Activated T-cell treated with anti-CD3 and anti-CD28 coated beads for 1 hour (primary cell): ENCODE data around the gene ACVR1B.

Experiments used
- DNase-seq: peaks from one replicate; pipeline ENCODE4 v3.0.0-alpha.2; 2020; ENCODE audit warnings: low read depth

Gene ACVR1B

DNA sequence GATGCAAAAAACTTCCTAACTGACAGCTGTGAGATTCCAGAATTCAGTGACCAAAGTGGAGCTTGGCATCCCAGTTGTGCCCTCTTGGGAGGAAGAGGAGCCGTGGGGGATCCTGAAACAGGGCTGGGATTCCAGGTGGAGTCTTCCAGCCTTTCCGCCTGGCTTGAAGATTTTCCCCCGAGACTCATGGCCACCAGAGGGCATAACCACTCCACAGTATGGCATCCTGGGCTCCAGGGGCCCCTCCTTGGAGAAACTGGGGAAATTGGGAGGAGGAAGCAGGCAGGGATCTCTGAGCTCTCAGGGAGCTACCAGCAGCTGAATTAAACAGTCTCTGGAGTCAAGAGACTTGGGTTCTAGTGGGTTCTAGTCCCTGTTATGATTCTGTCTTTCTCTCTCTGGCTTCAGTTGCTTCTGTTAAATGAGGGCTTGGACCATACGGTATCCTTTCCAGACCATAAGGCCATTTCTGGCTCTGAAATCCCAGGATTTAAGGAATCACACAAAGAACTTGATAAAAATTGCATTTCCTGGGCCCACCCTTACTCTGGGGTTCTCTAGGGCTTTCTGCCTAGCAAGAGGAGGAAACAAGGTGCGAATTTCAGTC lies 52.6 kb downstream of the ACVR1B start:
- no peak for DNase-seq

DNA sequence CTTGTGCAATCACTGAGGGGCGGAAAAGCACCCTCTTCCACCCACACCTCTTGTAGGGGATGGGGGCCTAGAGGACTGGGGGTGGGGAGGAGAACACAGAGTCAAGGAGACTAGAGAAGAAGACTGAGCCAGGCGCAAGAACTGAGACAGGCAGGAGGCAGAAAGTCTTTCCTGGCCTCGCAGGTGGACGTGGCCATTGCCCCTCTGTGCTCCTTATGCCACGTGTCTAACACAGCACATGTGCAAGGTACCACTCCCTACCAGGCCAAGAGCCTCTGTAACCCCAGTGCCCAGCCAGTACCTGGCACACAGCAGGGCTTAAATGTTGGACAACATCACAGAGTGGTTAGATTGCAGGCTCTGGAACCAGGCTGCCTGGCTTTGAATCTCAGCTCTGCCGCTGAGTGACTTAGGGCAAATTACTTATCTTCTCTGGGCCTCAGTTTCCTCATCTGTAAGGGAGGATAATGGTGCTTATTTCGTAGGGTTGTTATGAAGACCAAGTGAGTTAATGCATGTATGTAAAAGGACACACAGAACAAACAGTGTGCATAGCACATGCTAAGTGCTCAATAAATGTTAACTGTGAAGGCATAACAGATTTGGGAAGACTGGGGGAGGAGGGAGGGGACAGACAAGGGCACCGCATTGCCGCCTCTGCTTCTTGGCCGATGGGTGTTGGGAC lies 53.9 kb downstream of the ACVR1B start:
- DNase-seq = no peak

DNA sequence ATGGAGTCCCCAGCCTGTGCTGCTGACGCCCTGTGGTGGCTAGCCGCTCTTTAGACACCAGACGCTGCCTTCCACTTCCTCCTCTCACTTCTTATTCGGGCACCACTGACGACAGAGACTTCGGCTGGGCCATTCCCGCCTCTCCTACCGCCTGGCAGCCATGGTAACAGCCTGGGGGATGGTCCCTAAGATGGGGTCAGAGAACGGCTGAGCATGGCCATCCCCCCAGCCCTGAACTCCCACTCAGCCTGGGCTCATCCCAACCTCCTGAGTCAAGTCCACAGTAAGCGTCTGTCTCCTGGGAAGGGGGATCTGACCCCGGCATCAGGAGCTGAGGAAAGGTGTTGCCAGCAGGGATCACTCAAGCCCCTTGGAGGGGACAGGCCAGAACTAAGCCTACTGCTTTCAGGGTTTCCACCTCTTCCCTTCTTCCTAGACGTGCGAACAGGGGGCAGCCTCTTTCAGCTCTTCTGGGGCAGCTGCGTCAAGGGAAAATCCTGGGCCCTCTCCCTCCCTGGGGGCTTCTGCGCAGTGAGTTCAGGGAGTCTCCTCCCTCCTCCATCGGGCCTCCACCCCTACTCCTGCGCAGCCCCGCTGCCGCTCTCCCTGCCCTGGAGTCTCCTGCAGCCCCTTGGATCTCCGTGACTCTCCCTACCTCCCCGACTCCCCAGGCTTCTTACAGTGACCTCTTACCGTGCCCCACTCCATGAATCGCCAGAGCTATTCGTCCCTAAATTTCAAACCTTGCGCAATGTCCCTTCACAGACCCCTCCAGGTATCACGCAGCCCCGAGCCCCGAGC lies 54.6 kb downstream of the ACVR1B start:
- DNase-seq = no peak

GRCh38 chr12:52006726-52007157 lies 55.2 kb downstream of the ACVR1B start, which contains the start of gene TAMALIN:
TSS of gene TAMALIN (plus strand) at chr12:52006946. CDS start at chr12:52007020, 74 bp downstream.
- peak; percentile 75 for DNase-seq

DNA sequence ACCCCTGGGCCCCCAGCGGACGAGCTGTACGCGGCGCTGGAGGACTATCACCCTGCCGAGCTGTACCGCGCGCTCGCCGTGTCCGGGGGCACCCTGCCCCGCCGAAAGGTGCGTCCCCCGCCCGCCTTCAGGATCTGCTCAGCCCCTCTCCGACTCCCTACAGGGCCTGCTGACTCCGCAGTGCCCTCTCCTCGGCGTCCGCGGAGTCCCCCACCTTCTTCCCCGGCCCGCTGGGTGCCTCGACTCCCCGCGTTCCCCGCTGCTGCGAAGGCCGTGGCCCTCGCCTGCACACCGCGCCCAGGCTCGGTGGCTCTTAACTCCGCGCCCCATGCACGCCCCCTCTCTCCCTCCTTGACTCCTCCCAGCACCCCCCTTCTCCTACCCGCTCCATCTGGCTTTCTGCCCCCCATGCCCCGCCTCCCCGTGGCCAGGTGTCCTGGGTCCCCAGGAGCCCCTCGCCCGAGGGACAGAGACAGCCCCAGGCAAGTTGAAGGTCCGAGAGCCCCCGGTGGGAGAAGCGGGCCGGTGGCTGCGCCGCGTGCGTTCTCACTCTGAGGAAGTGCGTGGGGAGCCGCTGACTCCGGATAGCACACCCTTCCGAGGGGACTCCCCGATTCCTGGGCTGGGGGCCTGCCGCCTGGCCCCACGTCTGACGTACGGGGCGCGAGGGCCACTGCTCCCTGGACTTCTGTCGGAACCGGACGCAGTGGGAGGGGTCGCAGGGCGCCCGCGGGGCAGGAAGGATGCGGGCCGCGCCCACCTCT lies 55.8 kb downstream of the ACVR1B start:
- peak; percentile 35 for DNase-seq

DNA sequence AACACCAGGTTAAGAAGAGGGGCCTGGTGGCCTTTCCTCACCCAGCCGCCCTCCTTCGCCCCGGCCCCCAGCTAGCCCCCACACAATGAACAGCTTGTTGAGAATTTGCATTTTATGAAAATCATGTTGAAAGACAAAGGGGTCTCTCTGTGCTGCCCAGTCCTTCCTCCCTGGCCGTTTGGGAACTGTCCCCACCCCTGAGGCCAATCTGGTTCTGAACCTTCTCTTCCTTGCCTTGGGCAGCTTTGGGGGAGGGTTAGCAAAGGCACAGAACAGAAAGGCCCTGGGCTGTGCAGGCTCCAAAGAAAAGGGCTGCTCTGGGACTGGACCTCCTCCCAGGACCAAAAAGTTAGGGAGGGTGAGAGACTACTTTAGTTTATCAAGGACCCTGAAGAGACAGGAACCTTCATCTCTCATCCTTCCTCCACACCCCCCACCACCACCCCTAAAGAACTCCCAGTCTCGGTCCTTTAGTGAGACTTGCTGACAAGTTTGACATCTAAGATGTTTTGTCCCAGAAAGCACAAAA lies 56.5 kb downstream of the ACVR1B start:
- no peak for DNase-seq

DNA sequence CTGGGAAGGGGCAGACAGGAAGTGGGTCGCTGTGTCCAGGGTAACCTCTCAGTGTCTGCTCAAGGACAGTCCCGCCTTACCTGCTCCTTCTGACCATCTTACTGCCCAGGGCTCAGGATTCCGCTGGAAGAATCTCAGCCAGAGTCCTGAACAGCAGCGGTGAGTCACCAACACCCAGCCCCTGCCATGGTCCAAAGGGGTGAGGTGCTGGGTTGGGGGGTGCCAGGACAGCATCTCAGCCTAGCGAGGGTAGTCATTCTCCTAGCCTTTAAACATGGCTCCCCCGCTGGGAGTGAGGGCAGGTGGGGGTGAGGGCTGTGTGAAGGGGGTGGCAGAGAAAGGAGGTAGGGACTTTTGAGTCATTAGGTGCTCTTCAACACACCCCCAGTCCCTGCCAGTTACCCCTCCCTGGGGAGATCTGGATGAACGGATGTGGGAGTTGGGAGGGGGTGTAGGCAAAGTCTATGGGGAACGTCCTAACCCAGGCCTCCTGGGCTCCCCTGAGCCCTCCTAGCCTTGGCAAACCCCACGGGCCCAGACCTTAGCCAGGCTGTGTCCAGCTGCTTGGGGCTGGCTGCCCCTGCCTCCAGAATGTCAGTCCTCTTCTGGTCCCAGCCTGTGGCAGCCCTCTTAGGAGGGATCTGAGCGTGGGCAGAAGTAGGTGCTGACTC lies 57.7 kb downstream of the ACVR1B start:
- DNase-seq = no peak

GRCh38 chr12:52010152-52010622 lies 58.7 kb downstream of the ACVR1B start:
- no peak for DNase-seq

DNA sequence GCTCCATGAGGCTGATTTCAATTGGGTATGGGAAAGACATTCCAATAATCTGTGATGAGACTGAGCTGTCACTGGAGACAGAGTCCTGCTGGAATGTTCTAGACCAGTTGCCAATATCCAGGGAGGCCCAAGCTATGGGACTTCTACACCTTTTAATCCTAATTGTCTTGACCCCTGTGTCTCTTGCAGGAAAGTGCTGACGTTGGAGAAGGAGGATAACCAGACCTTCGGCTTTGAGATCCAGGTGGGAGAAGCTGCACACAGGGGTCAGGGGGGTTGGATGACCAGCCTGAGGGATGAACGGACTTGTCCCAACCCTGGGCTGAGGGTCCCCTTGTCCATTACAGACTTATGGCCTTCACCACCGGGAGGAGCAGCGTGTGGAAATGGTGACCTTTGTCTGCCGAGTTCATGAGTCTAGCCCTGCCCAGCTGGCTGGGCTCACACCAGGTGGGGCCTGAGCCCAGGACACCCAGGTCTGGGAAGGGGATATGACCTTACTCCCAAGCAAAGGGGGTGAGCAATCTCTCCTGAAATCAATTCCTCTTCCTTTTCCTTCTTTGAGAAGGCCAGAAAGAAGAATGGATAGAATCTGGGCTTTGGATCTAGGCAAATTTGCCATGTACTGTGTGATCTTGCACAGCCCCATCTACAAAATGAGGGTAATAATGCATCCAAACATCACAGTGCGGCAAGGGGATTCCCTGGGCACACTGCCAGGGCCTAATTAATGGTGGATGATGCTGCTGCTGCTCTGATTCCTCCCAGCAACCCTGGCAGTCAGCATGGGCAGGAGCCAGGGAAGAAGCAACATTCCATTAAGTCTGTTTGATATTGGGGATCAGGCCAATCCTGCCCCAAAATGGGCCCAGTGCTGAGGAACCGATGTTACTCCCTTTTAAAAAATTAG lies 59.4 kb downstream of the ACVR1B start:
- no peak for DNase-seq

GRCh38 chr12:52011602-52012214 lies 60.2 kb downstream of the ACVR1B start:
- no peak for DNase-seq

DNA sequence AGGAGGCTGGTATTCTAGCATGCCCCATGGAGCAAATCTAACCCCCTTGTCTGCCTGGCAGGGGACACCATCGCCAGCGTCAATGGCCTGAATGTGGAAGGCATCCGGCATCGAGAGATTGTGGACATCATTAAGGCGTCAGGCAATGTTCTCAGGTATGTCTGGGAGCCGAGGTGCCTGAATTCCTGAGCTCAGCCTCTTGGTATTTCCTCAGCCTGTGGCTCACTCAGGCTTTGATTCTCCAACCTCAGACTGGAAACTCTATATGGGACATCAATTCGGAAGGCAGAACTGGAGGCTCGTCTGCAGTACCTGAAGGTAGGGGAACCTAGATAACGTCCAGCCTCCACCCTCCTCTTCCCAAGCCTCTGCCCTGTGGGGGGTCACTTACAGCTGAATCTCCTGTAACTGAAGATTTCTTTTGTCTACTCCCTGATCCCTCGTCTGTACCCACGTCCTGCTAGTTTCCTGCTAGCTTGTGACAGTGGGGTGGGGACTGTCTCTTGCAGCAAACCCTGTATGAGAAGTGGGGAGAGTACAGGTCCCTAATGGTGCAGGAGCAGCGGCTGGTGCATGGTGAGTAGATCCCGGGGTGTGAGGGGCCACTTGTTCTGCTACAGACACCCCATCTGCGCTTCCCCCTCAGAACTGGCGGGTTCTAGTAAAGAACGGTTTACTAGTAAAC lies 62.3 kb downstream of the ACVR1B start:
- no peak for DNase-seq

DNA sequence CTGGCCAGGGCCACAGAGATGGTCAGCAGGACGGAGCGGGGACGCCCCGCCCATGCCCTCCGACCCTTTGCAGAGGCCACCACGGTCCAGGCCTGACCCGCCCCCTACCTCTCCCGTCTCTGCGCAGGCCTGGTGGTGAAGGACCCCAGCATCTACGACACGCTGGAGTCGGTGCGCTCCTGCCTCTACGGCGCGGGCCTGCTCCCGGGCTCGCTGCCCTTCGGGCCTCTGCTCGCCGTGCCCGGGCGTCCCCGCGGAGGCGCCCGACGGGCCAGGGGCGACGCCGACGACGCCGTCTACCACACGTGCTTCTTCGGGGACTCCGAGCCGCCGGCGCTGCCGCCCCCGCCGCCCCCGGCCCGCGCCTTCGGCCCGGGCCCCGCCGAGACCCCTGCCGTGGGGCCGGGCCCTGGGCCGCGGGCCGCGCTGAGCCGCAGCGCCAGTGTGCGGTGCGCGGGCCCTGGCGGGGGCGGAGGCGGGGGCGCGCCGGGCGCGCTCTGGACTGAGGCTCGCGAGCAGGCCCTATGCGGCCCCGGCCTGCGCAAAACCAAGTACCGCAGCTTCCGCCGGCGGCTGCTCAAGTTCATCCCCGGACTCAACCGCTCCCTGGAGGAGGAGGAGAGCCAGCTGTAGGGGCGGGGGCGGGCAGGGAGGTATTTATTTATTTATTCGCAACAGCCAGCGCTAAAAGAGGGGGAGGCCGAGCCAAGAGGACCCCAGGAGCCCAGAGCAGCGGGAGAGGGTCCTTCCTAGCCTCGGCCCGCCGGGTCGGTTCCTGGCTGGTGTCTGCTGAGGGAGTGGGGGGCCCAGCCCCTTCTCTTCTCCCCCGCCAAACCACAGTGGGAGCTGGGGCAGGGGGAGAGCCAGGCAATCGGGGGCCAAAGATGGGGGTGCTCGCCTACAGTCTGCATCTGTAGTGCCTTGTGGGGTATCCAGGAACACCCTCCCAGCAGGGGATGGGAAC lies 63.4 kb downstream of the ACVR1B start:
- DNase-seq = no peak

DNA sequence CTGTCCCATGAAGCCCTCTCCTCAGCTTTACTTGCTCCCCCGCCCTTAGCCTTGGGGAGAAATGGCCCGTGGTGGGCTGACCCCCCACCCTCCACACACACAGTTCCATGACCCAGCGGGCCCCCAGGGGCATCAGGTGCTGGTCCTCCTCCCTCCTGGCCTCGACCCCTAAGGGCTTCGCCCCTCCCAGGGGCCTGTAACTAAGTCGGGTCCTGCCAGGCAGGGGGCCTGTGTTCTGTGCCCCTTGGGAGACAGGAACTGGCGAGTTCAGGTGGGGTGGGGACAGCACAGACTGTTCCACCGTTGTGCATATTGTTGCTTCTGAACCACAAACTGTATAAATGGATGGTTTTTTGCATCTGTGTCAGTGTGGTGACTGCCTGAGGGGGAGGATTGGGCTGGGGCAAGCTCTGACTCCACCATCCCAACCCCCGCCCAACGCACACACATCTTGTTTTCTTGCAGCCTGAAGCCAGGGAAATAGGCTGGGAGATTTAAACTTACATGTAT lies 64.1 kb downstream of the ACVR1B start:
- no peak for DNase-seq

DNA sequence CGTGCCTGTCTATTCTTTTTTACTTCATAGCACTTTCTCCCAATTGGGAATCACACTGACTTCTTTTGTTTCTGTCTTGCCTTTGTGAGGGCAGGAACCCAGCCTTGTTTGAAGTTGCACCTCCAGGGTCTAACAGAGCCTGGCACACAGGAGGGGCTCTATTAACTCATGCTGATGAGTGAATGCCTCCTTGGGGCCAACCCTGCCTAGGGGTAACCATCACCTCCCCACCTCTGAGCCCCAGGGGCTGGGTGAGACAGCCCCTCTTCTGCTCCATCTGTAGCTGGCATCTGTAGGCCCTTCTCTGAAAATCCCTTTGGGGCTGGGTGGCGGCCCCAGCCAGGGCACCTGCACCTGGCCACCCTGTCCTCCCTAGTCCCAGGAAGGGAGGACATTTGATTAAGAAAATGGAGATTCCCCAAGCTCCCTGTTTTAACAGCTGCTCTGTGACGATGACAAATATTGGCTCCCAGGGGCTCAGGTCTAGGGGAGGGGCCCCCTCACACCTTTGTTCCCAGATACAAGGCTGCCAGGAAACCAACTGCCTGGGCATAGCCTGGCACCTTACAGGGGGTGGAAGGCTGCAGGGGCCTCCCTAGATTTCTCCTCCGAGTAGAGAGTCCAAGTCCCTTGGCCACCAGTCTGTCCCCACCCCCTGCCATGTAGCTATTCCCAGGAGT lies 67.1 kb downstream of the ACVR1B start:
- DNase-seq = no peak

- DNase-seq = no peak
These were observed 67.7 kb downstream of the ACVR1B start for GRCh38 chr12:52019113-52019770.

- DNase-seq = peak; percentile 55
These were observed 69.2 kb downstream of the ACVR1B start for GRCh38 chr12:52020539-52021336.
